Gastroesophageal sphincter (tissue), 3 donors: Measurements from ENCODE around the gene SCAPER.

Experiments
- CTCF ChIP-seq, 4 experiments: fragments of 200-600 bp in 2 of 4; fragments of 450-650 bp in 2 of 4; sonication (generic) in 1 of 4; IDR thresholded peaks; one replicate each; pipeline ENCODE4 v1.5.1; 2017 to 2019; ENCODE audit warnings: antibody characterized with exemption in 4 of 4, mild to moderate bottlenecking in 2 of 4, moderate library complexity in 2 of 4
- EP300 ChIP-seq: sonication (generic); formaldehyde crosslinking; IDR thresholded peaks from one replicate; pipeline ENCODE4 v1.6.1; 2017; ENCODE audit warnings: antibody characterized with exemption, mild to moderate bottlenecking
- POLR2A ChIP-seq, 2 donors: fragments of 450-650 bp; IDR thresholded peaks; one replicate each; pipeline ENCODE4 v1.6.1; 2017; ENCODE audit warnings: antibody characterized with exemption in 2 of 2, mild to moderate bottlenecking in 2 of 2, moderate library complexity in 1 of 2

- TF ChIP-seq CTCF (IDR thresholded peaks at IDR 0.05) = no peak
- no peak for TF ChIP-seq POLR2A (IDR thresholded peaks at IDR 0.05)
- no peak for TF ChIP-seq EP300
These were observed 25.8 kb upstream of the SCAPER start for GRCh38 chr15:76930831-76931396.
